Right lung (tissue), 5 donors: ENCODE data around the gene TLE4. TPM values are rescaled to one million over a fixed set of nuclear protein-coding genes. Genes with fewer than 3 reads are reported as not detected.
A peak's percentile ranks its signal among the peaks of the same experiment; 100 is the strongest.

Experiments used
- DNase-seq, 2 donors: peaks; one replicate each; pipeline ENCODE4 v3.0.0-alpha.2; 2013
- polyA plus RNA-seq, 5 donors: library from polyadenylated mRNA; unstranded; fragments of 120-200 nt; gene quantifications; one replicate each; pipeline versions ENCODE4 v1.2.1 to v1.2.3, GENCODE V29; 2013; ENCODE audit warnings: inconsistent platforms in 1 of 5, low replicate concordance in 1 of 5; ENCODE audit not compliant: insufficient read length in 5 of 5, insufficient read depth in 1 of 5

The TLE4 gene
- polyA plus RNA-seq, 5 donors: 27.1 to 35.7 (median 28.2) TPM

DNA sequence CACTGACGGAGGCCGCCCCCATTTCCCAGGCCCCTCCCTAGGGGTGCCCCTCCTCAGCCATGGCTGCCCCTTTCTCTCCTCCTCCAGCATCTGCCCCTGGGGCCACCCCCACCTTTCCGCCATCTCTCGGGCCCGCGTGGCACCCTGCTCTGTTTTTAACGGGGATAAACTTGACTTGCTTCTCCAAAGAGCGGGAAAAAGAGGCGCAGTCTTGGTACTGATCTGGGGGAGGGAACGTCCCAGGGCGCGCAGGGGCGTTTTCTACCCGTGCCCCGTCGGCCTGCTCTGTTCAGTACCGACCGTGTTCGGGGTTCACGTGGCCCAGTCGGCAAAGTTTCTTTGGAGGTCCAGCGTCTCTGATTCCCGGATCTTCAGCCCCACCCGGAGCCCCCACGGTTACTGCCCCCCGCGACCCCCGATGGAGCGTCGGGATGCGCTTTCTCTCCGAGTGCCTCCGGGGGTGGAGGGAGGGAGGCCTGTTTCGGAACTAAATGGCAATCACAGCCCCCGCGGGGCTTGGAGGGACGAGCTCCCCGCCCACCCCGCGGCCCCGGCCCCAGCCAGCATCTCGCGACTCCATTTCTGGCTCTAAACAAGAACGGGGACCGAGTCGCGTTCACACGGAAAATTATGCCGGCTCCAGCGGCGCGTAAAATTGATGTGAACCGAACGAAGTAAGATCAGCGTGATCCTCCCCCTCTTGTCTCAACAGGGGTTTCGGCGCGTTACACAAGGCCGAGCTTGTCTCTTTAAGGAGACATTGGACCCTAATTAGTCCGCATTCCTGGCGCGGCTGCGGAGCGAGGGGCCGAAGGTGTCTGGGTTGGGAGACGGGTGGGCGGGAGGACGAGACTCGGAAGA is 1.1 kb upstream of the TLE4 start:
- DNase-seq: peak; percentile 23

GRCh38 chr9:79572032-79572607 is 355 bp downstream of the TLE4 start:
- no peak for DNase-seq

GRCh38 chr9:79572608-79573411 is 1.0 kb downstream of the TLE4 start:
- peak; percentile 30 to 42 for DNase-seq

DNA sequence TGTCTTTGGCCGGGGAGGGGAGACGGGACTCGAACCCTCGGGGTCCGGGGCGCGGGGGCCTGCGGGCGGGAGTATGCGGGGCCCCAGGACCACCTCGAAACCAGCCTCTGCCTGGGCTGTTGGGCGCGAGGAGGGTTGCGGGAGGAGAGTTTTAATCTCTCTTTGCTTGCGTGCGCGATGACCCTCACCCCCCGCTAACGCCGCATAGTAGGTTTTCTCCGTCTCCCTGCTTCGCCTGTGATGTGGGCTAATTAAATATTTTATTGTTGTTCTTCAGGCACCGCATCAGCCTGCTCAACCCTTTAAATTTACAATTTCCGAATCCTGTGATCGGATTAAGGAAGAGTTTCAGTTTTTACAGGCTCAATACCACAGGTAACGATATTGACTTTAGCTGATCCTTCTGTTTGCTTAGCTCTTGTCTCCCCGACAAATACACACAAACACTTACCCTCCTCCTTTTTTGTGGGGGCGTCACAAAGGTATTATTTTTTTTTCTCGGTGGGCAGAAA is 1.7 kb downstream of the TLE4 start:
- peak in 1 of 2 donors; percentile 24 for DNase-seq

GRCh38 chr9:79574136-79574535 is 2.4 kb downstream of the TLE4 start:
- DNase-seq: no peak

DNA sequence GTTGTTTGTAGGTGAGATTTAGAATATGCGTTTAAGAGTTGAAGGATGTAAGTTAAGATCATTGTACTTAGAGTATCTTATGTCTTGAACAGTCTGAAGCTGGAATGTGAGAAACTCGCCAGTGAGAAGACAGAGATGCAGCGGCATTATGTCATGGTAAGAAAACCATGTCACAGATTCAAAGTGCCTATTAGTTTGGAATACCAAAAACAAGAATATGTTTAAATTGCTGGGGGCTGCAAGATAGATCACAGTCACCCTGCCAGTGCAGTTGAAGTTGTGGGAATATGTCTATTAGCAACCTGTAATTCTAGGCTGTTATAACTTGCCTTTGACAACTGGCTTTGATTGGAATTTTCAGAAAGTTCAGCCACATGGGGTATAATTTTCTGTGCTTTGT is 3.0 kb downstream of the TLE4 start:
- no peak for DNase-seq

GRCh38 chr9:79575547-79575946 is 3.8 kb downstream of the TLE4 start:
- no peak for DNase-seq

- DNase-seq: no peak
Measured at GRCh38 chr9:79577969-79578723, 6.4 kb downstream of the TLE4 start.

DNA sequence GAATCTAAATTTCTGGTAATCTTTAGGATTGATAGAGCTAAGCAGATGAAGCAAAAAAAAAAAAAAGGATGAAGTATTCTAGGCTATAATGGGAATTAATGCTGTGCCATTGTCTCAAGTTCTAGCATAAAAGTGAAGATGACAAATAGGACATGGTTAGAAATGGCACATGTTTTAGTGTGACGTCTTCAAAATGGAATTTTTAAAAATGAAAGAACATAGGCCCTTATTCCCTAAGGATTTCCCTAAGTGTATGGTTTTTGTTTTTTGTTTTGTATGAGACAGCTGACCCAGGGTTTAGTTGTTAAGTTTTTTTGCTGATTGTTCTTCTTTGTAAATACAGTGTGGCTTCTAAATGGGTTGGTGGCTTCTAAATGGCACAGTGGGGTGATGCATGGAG is 7.1 kb downstream of the TLE4 start:
- no peak for DNase-seq

DNA sequence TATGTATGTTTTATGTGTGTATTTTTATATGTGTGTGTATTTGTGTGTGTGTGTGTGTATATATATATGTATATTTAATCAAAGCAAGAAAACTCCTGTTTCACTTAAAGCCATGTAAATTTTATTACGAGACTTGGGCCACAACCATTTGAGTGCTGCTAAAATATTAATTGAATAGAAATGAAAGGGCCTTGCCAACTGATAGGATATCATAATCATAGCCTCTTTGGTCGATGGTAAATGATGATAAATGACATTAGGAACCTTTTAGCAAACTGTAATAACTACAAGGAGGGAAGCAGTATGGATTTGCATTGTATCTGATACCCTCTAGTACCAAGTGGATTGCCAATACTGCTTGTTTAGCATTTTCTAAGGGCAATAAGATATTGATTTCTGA is 7.9 kb downstream of the TLE4 start:
- DNase-seq: no peak

GRCh38 chr9:79580055-79580454 is 8.3 kb downstream of the TLE4 start:
- no peak for DNase-seq

DNA sequence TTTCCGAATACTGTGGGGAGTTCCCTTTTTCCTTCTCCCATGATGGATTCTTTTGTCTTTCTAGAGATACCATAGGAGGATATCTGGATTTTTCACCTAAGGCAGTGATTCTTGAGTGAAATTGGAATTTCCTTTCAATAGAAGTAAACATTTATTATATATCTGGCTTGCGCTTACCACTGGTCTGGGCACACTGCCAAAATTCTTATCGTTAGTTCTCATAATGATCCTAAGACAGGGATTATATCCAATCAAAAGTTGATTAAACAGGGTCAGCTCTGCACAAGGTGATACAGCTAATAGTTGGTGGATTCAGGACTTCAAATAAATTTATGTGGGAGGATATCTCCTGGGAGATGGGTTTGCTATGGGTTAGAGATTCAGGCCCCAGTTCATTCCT is 9.6 kb downstream of the TLE4 start:
- DNase-seq: no peak

DNA sequence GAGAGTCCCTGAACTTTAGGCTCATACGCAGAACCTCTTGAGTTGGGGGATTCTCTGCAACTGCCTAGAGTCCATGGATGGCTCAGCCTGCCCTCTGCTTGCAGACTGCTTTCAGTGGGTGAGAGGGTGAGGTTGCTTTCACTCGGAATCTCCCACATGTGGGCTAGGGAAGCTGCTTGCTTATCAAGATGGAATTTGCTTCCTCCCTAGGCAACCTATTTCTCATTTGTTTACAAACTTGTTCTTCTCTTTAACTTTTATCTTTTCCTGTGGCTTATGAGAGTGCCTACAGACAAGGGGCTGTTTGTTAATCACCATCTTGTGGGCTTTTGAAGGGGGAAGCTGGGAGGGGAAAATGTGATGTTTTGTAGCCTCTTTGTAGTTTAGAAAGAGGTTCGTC is 10.0 kb downstream of the TLE4 start:
- DNase-seq: no peak

- no peak for DNase-seq
Measured at GRCh38 chr9:79583952-79584654, 12.3 kb downstream of the TLE4 start.

- DNase-seq: no peak
Measured at GRCh38 chr9:79584655-79584982, 12.9 kb downstream of the TLE4 start.

DNA sequence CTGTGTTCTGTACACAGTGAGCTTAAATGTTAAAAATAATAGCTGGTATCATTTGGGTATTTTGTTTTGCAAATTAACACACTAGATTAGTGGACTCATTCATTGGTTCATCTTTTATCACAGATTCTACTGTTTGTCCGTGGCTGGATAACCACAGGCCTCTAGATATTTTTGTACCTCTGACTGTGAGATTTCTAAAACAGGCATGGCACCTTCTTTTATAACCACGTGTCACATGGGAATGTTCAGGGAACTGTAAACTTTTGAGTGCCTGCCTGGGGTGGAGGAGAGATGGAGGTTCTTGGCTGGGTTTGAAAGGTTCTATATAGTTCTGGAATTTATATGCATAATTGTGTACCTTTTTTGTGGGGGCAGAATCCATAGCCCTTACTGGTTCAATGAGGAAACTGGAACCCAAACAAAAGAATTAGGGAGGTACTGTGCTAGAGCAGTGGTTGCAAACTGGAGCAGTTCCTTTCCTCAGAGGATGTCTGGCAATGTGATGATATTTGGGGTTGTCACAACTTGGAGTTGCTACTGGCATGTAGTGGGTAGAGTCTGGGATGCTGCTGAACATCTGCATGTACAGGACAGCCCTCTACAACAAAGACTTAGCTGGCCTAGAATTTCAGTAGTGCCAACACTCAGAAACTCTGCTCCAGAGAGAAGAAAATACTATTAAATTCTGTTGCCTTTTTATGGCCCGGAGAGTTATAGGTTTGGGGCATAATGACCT is 16.9 kb downstream of the TLE4 start:
- DNase-seq: no peak

GRCh38 chr9:79591458-79591857 is 19.7 kb downstream of the TLE4 start:
- no peak for DNase-seq

- DNase-seq: no peak
Measured at GRCh38 chr9:79592726-79593493, 21.1 kb downstream of the TLE4 start.

GRCh38 chr9:79598562-79599345 is 27.0 kb downstream of the TLE4 start:
- no peak for DNase-seq
